ENCODE results near the gene ADGRB3.

Gene ADGRB3

DNA sequence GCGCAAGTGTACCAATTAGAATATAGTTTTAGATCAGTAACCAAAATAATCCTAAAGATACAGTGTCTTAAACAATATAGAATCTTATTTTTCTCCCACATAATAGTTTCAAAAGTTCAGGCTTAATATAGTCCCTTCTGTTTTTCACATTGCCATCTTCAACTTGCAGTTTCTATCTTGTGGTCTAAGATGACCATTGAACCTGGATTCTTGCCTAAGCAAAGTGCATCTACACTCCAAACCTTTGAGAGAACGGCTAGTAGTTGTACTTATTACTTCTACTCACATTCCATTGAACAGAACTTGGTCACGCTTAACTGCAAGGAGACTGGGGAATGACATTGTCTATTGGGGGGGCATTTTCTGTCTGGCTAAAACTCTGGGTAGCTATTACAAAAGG is 788.7 kb downstream of the ADGRB3 start:
- TF ChIP-seq, protein P1, sequence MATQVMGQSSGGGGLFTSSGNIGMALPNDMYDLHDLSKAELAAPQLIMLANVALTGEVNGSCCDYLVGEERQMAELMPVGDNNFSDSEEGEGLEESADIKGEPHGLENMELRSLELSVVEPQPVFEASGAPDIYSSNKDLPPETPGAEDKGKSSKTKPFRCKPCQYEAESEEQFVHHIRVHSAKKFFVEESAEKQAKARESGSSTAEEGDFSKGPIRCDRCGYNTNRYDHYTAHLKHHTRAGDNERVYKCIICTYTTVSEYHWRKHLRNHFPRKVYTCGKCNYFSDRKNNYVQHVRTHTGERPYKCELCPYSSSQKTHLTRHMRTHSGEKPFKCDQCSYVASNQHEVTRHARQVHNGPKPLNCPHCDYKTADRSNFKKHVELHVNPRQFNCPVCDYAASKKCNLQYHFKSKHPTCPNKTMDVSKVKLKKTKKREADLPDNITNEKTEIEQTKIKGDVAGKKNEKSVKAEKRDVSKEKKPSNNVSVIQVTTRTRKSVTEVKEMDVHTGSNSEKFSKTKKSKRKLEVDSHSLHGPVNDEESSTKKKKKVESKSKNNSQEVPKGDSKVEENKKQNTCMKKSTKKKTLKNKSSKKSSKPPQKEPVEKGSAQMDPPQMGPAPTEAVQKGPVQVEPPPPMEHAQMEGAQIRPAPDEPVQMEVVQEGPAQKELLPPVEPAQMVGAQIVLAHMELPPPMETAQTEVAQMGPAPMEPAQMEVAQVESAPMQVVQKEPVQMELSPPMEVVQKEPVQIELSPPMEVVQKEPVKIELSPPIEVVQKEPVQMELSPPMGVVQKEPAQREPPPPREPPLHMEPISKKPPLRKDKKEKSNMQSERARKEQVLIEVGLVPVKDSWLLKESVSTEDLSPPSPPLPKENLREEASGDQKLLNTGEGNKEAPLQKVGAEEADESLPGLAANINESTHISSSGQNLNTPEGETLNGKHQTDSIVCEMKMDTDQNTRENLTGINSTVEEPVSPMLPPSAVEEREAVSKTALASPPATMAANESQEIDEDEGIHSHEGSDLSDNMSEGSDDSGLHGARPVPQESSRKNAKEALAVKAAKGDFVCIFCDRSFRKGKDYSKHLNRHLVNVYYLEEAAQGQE (IDR thresholded peaks at IDR 0.05; ENCODE audit: low read depth), result no peak
- TF ChIP-seq NFIC (IDR thresholded peaks at IDR 0.05), result no peak
- TF ChIP-seq YY1 (IDR thresholded peaks at IDR 0.05; ENCODE audit: low read depth), result no peak
- TF ChIP-seq, protein P2, sequence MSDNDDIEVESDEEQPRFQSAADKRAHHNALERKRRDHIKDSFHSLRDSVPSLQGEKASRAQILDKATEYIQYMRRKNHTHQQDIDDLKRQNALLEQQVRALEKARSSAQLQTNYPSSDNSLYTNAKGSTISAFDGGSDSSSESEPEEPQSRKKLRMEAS (IDR thresholded peaks at IDR 0.05), result no peak
- TF ChIP-seq RAD21 (IDR thresholded peaks at IDR 0.05; ENCODE audit: low read depth), result no peak
- no peak for TF ChIP-seq CEBPB (IDR thresholded peaks at IDR 0.05)
- TF ChIP-seq TAF1 (IDR thresholded peaks at IDR 0.05; ENCODE audit: low read depth), result no peak
- TF ChIP-seq EGR1 (IDR thresholded peaks at IDR 0.05), result no peak
- no peak for TF ChIP-seq TCF12 (IDR thresholded peaks at IDR 0.05; ENCODE audit: low read depth)
- no peak for TF ChIP-seq EP300 (IDR thresholded peaks at IDR 0.05; ENCODE audit: borderline replicate concordance)

DNA sequence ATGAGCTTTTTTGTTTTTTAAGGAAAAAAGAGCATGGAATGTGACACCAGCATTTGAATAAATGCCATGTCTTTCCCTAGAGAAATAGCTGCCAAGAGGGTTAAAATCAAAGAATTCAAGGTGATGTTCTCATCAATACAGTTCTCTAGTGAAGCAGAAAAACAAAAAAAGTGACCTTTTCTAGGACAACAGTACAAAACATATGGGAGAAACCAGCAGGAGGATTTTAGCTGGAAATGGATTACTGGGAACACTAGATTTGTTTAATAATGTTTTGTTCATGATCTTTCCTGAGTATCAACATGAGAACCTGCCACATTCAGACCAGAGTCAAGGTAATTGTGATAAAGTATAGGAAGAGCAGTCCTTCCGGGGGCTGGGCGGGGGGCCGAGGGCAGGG is 789.5 kb downstream of the ADGRB3 start:
- TF ChIP-seq EGR1 (IDR thresholded peaks at IDR 0.05), result no peak

DNA sequence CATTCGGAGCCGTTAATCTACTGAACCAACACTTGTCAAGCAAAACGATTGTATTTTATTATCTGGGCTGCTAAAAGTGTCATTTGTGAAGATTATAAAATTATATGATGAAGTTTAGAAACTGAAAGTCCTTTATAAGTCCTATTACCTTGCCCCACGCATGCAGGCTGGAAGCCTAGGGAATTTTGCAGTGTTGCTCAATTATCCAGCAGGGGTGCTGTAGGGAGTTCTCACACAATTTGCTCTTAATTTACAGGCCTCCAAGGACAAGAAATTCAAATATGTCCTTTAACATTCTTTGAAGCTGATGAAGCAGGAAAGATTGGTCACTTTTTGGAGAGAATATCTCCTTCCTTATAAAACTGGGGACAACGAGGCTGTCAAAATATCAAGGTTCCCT is 792.8 kb downstream of the ADGRB3 start:
- TF ChIP-seq RAD21 (IDR thresholded peaks at IDR 0.05; ENCODE audit: low read depth), result no peak
- TF ChIP-seq, protein P1 (IDR thresholded peaks at IDR 0.05; ENCODE audit: low read depth), result no peak
- no peak for TF ChIP-seq ZBTB7A (IDR thresholded peaks at IDR 0.05; ENCODE audit: low read depth)
- no peak for TF ChIP-seq TEAD4 (IDR thresholded peaks at IDR 0.05)
- no peak for TF ChIP-seq NFIC (IDR thresholded peaks at IDR 0.05)

DNA sequence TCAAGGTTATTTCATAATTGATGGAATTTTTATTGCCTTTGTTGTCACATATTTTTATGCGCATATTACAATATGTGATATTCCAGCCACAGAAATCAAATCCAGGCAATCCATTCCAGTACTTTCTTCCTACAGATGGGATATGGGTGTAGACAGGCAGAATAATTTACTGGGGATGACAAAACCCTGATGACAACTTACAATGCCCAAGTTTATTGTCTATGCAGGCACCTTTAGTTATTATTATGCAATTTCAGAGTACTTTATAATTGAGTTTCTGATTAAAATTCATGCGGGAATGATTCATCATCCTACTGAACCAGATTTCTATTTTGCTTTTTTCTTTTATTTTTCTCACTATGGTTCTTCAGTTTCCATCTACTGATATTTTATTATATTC is 803.0 kb downstream of the ADGRB3 start:
- no peak for TF ChIP-seq RAD21 (IDR thresholded peaks at IDR 0.05; ENCODE audit: low read depth)
- TF ChIP-seq NFIC (IDR thresholded peaks at IDR 0.05), result no peak
- no peak for TF ChIP-seq EGR1 (IDR thresholded peaks at IDR 0.05)

All from Ishikawa (cell line).